ENCODE measurements around the gene MMP24OS.

MMP24OS gene

DNA sequence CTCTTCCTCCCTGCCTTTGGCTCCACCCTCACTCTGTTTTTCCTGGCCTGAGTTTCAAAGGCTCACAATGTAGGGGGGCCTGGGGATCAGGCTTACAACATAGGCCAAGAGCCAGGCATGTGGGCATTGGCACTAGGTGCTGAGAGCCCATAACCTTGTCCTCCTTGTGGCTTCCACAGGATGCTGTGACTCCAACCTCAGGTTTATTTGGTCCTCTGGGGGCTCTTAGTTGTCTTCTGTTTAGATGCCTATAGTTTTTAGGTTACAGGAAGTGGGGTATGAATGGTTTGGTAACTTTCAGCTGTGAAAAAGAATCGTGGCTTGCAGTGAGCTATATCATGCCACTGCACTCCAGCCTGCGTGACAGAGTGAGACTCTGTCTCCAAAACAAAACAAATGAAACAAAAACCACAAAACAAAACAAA is 25.9 kb downstream of the MMP24OS start:
- DNase-seq (ENCODE audit: low read depth, low spot score) = no peak

DNA sequence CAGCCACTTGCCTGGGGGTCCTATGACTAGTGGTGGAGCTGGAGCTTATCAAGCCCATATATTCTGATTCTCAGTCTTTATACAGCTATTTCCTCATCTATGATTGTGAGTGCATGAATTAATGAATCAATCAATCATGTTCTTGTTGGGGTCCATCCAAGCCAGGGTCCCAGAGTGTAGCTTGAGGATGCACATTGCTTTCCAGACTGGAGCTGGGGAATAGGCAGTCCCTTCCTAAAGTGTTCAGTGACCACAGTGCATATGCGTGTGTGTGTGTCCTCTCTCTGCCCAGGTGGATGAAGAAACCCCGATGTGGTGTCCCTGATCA is 26.3 kb downstream of the MMP24OS start:
- DNase-seq (ENCODE audit: low read depth, low spot score) = no peak

DNA sequence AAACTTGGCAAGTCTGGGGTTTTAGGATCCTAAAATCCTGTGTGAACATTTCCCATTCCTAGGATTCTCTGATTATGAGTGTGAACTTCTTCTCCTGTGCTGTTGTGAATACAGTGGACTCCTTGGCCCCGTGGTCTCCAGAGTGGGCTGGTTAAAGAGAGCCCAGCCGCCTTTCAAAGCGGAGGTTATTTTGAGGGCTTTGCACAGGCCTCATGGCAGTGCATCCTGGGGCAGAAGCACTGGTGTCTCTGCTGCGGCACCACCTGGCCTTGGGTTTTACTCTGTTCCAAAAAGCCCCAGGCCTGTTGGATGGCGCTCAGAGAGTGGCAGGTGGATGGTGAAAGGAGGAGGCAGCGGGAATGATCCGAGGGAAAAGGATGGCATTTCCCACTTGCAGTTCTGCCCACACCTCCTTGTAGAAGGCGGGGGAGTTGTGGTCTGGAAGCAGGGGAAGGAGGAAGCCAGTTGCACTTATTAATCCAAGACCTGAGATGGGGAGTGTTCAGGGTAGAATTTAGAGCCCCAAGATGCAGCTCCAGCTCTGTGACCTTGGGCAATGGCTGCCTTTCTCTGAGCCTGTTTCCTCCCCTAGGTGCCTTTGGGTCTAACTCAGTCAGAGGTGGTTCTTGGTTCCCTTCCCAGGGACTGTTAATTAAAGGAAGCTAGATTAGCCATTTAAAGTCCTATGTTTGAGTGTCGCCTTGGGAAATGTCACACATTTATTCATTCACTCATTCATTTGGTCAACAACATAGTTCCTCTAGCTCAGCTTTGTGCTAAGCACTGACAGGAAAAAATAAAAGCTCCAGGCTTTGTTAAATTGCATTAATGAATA is 29.1 kb downstream of the MMP24OS start:
- no peak for DNase-seq (ENCODE audit: low read depth, low spot score)

DNA sequence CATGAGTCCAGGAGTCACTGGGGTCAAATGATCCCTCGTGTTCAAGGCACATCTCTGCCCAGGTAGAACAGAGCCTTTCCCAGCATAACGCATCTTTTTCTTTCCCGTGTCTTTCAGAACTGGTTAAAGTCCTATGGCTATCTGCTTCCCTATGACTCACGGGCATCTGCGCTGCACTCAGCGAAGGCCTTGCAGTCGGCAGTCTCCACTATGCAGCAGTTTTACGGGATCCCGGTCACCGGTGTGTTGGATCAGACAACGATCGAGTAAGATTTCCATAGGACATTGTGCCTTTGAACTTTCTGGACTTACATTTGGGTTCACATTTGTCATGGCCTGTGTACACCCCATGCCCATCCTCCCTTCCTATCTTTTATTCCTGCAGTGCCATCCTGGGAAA is 31.2 kb downstream of the MMP24OS start:
- no peak for DNase-seq (ENCODE audit: low read depth, low spot score)

DNA sequence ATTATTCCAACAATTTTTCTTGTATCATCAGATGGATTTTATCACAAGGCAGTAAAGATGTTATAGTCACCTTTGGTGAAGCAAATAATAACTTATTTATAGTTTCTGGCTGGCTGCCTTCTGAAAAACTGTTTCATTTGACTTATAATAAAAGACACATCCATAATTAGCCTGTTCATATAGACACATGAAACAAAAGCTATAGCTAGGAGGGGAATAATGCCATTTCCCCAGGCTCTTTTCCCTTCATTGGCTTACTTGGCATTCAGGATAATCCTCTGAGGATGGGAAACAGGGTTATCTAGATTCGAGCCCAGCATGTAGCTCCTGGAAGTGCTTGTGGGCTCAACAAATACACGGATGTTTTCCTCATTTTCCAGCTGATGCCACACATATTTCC is 33.9 kb downstream of the MMP24OS start:
- DNase-seq (ENCODE audit: low read depth, low spot score) = no peak

DNA sequence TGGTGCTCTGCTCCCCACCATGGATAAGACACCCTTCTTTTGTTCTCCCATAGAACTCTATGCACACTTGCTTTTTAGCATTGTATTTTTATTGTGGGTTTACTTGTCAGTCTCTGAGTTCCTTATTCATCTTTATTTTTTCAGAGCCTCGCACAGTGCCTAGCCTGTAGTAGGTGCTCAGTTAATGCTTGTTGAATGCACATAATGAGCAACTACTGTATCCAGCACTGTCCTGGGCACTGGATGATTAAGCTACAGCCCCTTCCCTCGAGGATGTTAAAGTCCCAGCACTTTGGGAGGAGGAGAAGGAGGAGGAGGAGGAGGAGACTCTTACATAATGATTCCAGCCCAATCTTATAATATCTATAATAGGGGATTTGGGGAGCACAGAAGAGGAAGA is 34.6 kb downstream of the MMP24OS start:
- no peak for DNase-seq (ENCODE audit: low read depth, low spot score)

DNA sequence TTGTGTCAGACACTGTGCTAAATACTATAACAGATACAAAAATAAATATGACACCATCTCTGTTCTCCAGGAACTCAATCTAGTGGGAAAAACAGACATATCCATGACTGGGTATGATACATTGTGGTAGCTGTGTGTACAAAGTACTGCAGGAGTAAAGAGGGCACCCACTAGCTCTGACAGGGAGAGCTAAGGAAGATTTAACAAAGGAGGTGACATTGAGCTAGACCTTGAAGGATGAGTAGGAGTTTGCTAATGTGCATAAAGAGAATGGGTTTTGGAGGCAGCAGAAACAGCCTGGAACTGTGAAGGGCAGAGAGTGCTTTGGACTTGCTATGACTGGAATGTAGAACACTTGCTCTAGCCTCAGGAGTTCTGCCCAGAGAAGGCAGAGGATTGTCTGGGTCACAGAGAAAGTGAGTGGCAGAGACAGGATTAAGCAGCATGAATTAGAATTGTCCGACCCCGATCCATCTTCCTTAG is 37.1 kb downstream of the MMP24OS start:
- no peak for DNase-seq (ENCODE audit: low read depth, low spot score)

DNA sequence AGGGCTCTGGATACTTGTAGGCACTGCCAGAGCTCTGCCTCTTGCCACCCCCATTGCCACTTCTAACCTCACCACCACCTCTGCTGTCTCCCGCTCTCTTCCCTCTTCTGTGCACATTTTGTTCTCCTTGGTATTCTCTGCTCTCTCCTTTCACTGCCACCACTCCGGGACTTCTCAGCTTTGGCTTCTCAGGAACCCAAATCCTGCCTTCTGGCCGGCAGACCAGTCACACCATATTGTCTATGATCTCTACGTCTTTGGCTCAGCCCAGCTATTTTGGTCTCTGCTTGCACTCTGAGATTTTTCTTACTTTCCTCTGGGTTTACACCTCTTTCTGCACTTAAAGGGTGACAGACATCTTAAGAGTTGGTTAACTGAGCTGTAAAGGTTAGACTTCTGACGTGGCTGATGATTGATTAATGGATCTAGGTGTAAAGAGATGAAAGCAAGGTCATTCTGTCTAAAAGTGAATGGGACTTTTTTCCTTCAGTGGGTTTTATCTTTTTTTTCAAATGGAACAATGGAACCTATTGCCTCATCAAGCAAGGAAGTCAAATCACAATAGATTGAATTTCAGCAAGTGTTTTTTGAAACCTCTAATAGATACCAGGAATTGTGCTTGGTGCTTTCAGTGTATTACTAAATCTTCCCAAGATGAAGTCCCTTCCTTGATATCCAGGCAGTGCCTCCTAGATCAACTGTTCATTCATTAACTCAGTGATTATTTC is 37.7 kb downstream of the MMP24OS start:
- DNase-seq (ENCODE audit: low read depth, low spot score) = no peak

DNA sequence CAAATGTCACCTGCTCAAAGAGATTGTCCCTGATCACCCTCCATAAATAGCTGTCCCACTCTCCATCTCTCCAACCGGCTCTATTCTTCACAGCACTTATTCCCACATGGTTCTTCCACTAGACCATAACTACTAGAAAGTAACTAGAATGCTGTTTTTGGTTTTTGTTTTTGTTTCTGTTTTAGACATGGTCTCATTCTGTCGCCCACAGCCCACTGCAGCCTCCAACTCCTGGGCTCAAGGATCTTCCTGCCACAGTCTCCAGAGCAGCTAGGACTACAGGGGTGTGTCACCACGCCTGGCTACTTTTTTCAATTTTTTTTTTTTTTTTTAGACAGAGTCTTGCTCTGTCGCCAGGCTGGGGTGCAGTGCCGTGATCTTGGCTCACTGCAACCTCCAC is 39.2 kb downstream of the MMP24OS start:
- no peak for DNase-seq (ENCODE audit: low read depth, low spot score)

DNA sequence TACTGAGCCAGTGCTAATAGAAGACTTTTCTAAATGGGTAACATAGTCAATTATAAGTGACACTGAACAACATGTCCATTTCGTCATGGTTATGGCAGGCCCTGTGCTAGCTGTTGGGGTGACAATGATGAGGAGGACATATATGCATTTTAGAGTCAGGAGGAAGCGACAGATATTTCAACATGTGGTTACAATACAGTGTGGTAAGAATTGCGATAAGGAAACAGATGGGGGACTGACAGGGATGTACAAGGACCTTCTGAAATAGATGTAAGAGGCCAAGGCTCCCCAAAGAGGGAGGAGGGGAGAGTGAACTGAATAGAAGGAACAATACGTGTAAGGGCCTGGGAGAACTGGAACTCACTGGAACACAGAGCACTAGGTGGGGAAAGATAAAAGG is 39.8 kb downstream of the MMP24OS start:
- no peak for DNase-seq (ENCODE audit: low read depth, low spot score)

DNA sequence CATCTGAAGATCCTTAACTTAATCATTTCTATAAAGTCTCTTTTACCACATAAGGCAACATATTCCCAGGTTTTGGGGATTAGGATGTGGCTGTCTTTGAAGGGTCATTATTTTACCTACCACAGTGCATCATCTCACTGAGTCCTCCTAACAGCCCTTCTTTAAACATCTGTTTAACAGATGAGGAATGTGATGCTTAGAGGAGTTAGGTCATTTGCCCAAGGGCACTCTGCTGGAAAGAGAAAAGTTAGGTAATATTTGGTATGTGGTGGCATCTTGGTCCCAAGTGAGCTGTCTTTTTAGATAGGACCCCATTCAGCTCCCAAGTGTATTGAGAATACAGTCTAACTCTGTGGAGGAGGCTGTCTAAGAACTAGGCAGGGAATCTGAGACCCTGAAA is 40.4 kb downstream of the MMP24OS start:
- no peak for DNase-seq (ENCODE audit: low read depth, low spot score)

DNA sequence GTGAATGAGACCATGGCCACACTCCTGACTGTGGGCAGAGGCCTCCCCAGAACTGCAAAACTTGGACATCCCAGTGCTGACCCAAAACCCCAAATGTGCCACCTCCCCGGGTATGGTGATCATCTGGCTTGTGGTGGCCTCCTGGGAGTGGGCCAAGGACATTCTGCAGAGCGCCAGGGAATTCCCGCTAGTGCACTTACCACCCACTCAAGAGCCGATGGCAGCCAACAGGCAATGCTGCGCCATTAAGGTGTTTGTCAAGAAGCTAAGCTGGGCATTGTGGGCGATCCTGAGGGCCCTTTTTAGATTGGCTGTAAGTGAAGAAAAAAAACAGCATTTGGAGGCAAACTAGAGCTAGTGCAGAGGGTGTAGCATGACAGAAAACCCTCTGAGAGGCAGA is 42.0 kb downstream of the MMP24OS start:
- DNase-seq (ENCODE audit: low read depth, low spot score) = no peak

DNA sequence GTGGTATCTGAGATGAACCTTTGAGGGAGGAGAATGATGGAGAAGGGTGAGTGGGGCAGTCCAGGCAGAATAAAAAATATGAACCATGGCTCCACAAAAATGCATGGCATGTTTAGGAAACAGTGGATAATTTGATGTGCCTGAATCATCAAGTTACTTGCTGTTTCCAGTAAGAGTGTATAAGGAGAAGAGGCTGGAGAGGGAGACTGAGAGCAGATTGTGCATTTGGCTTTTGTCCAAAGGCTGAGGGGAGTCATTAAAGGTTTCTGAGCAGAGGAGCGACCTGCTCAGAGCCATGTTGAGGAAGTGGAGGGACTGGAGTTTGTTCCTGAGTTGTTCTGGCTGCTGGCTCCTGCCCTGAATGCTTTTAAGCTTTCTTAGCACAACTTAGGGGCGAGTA is 45.3 kb downstream of the MMP24OS start:
- no peak for DNase-seq (ENCODE audit: low read depth, low spot score)

DNA sequence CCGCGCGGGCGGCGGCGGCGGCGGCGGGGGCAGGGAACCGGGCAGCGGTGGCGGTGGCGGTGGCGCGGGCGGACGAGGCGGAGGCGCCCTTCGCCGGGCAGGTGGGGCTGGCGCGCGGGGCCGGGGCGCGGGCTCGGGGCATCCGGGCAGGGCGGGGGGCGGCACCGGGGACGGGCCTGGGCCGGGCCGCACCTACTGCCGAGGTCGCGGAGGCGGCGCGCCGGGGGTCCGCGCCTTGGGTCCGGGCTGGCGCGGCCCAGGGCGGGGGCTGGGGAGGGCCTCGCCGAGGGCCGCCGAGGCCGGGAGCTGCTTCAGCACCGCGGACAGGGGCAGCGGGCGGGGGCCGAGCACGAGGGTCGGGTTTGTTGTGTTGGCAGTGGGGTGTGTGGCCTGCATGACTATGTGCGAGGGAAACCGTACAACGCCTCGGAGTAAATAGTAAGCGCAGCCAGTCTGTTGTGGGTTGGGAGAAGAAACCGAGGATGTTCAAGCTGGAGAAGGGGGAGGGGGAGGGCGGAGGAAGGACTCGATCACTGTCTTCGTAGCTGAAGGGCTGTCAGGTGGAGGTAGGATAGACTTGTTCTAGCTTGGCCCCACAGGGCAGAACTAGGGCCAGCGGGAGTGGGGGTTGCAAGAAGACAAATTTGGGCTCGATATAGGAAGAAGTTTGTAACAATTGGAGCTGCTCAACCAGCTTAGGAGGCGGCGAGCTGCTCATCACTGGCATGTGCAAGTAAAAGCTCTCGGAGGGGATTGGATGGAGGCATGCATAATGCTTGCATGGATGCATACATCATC is 50.8 kb downstream of the MMP24OS start:
- no peak for DNase-seq (ENCODE audit: low read depth, low spot score)

Measured in activated CD4-positive, CD25-positive, alpha-beta regulatory T cell treated with anti-CD3 and anti-CD28 coated beads, Interleukin-2, amount 50 U/mL, for 16 hours (primary cell).